Neuronal stem cell (in vitro differentiated cells): ENCODE results near the gene MACROD1.

ENCODE experiments used
- DNase-seq: peaks from one replicate; pipeline ENCODE4 v3.0.0-alpha.2; 2013; ENCODE audit warnings: low spot score
- H2AFZ ChIP-seq: one replicate; pipeline ENCODE4 v1.6.1; 2013; ENCODE audit warnings: mild to moderate bottlenecking, low read length, inconsistent platforms
- H2AK5ac ChIP-seq: 2 replicates; pipeline ENCODE4 v1.6.1; 2013; ENCODE audit warnings: low read depth, mild to moderate bottlenecking, inconsistent platforms, low read length, moderate library complexity, mixed read lengths
- H2BK120ac ChIP-seq: 2 replicates; pipeline ENCODE4 v1.6.1; 2013; ENCODE audit warnings: low read depth, mild to moderate bottlenecking, inconsistent platforms, low read length, moderate library complexity, mixed read lengths
- H2BK12ac ChIP-seq: one replicate; pipeline ENCODE4 v1.6.1; 2013; ENCODE audit warnings: low read length, inconsistent platforms
- H2BK15ac ChIP-seq: 2 replicates; pipeline ENCODE4 v1.6.1; 2013; ENCODE audit warnings: mild to moderate bottlenecking, low read length, inconsistent platforms, mixed read lengths
- H2BK5ac ChIP-seq: one replicate; pipeline ENCODE4 v1.6.1; 2013; ENCODE audit warnings: inconsistent platforms, mild to moderate bottlenecking, low read length, moderate library complexity
- H3K14ac ChIP-seq: one replicate; pipeline ENCODE4 v1.6.1; 2013; ENCODE audit warnings: low read length, inconsistent platforms
- H3K18ac ChIP-seq: 2 replicates; pipeline ENCODE4 v1.6.1; 2013; ENCODE audit warnings: low read length, inconsistent platforms
- H3K23ac ChIP-seq: 2 replicates; pipeline ENCODE4 v1.6.1; 2013; ENCODE audit warnings: low read depth, mild to moderate bottlenecking, mixed read lengths, low read length, inconsistent platforms; ENCODE audit not compliant: poor library complexity
- H3K27ac ChIP-seq: replicated peaks from 3 replicates; pipeline ENCODE4 v1.5.1; 2013; ENCODE audit warnings: low read length, inconsistent platforms
- H3K27me3 ChIP-seq, 3 experiments: 2 replicates each; pipeline ENCODE4 v1.6.1; 2013; ENCODE audit warnings: low read length in 3 of 3, mild to moderate bottlenecking in 2 of 3, inconsistent platforms in 1 of 3, low read depth in 1 of 3, mixed read lengths in 1 of 3, moderate library complexity in 1 of 3; ENCODE audit not compliant: control insufficient read depth in 3 of 3, insufficient read depth in 3 of 3
- H3K36me3 ChIP-seq, 2 donors: replicated peaks in 1 of 2; 2 replicates each; pipeline ENCODE4 v1.6.1; 2013; ENCODE audit warnings: low read length in 2 of 2; ENCODE audit not compliant: control insufficient read depth in 2 of 2, insufficient read depth in 2 of 2
- H3K4ac ChIP-seq: 2 replicates; pipeline ENCODE4 v1.6.1; 2013; ENCODE audit warnings: inconsistent platforms, mild to moderate bottlenecking, low read length, moderate library complexity
- H3K4me1 ChIP-seq, 2 donors: 1 replicate in 1 of 2; 2 replicates in 1 of 2; pipeline ENCODE4 v1.6.1; 2013; ENCODE audit warnings: low read length in 2 of 2, low read depth in 1 of 2; ENCODE audit not compliant: control insufficient read depth in 2 of 2, insufficient read depth in 1 of 2
- H3K4me2 ChIP-seq: one replicate; pipeline ENCODE4 v1.6.1; 2013; ENCODE audit warnings: mild to moderate bottlenecking, low read length, inconsistent platforms; ENCODE audit not compliant: insufficient read depth, poor library complexity, severe bottlenecking
- H3K4me3 ChIP-seq, 2 donors: 2 replicates each; pipeline ENCODE4 v1.5.1; 2013; ENCODE audit warnings: low read length in 2 of 2, mild to moderate bottlenecking in 2 of 2, inconsistent platforms in 1 of 2, moderate library complexity in 1 of 2
- H3K79me1 ChIP-seq: one replicate; pipeline ENCODE4 v1.6.1; 2013; ENCODE audit warnings: low read depth, mild to moderate bottlenecking, inconsistent platforms, low read length, moderate library complexity
- H3K9ac ChIP-seq: one replicate; pipeline ENCODE4 v1.6.1; 2013; ENCODE audit warnings: mild to moderate bottlenecking, low read depth, low read length, inconsistent platforms; ENCODE audit not compliant: poor library complexity
- H3K9me3 ChIP-seq, 2 donors: replicated peaks in 1 of 2; 2 replicates each; pipeline versions ENCODE3 to v1.6.1; 2013; ENCODE audit warnings: low read length in 2 of 2, mild to moderate bottlenecking in 2 of 2, inconsistent platforms in 1 of 2, low read depth in 1 of 2, mixed read lengths in 1 of 2, moderate library complexity in 1 of 2; ENCODE audit not compliant: control insufficient read depth in 2 of 2, insufficient read depth in 1 of 2
- H4K8ac ChIP-seq: one replicate; pipeline ENCODE4 v1.6.1; 2013; ENCODE audit warnings: low read depth, mild to moderate bottlenecking, inconsistent platforms, low read length, moderate library complexity
- H4K91ac ChIP-seq: one replicate; pipeline ENCODE4 v1.6.1; 2013; ENCODE audit warnings: low read length, low read depth, mild to moderate bottlenecking, inconsistent platforms; ENCODE audit not compliant: poor library complexity
- WGBS, 2 donors: extraction: QIAGEN DNeasy Blood & Tissue Kit; methylation state at CpG; one replicate each; pipeline ENCODE4 v1.1.7; 2013; ENCODE audit warnings: missing lambda C conversion rate in 2 of 2, mixed read lengths in 1 of 2; ENCODE audit not compliant: insufficient read length in 2 of 2, insufficient replicate concordance in 1 of 2; ENCODE audit errors: extremely low coverage in 2 of 2; 5-methylcytosine and 5-hydroxymethylcytosine counted together

The MACROD1 gene

DNA sequence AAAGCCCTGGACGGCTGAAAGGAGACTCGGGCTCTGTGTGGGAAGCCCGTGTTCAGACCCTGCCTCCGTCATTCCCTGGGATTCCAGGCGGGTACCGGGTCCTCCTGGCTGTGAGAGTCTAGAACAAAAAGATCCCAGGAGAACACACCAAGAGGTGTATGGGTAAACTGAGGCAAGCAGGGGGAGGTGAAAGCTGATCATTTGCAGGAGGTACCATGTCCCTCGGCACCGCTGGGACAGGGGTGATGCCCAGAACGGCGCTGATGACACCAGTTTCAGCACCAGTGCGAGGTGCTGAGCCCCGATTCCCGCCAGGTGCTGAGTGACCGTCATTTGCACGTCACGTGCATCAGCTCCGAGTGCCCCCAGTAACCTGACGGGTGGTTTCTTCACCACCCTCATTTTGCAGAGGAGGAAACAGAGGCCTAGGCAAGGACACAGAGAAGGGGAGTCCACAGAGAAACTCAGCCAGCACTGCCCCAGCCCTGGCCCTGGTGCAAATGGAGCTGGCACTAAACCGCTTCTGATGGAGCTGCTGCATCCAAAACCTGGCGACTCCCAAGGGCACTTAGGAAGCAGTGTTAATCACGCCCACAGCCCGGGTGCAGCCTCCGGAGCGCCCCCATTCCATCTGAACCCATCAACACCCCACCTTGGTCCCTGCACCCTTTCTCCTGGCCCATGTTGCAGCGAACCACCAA is 16.8 kb downstream of the MACROD1 start:
- Histone ChIP-seq H2BK120ac (no peak overlapping the region), H3K23ac (peak overlapping the region; percentile 62), H4K8ac (no peak overlapping the region), H3K79me1 (no peaks in the 10 kb centered on the region), H3K4me3 (no peak overlapping the region), H3K36me3 (no peaks in the 10 kb centered on the region), H4K91ac (peak overlapping the region; percentile 20), H3K9ac (peak overlapping the region; percentile 25), H2BK15ac (peak overlapping the region; percentile 86), H3K4ac (no peak overlapping the region), H3K27me3 (no peaks in the 10 kb centered on the region), H3K27ac (no peak overlapping the region), H3K9me3 (no peaks in the 10 kb centered on the region), H2AFZ (no peak overlapping the region), H3K4me1 (peaks cover 9 to 22% of the 10 kb centered on the region in 2 donors), H3K18ac (peak overlapping the region; percentile 62), H3K14ac (no peak overlapping the region), H3K4me2 (no peak overlapping the region), H2BK5ac (peak overlapping the region; percentile 49), H2BK12ac (peak overlapping the region; percentile 35), H2AK5ac (peak overlapping the region; percentile 9)
- no CpG with 5 or more reads among the region's 25 CpGs for WGBS, 2 donors
- no peak for DNase-seq

DNA sequence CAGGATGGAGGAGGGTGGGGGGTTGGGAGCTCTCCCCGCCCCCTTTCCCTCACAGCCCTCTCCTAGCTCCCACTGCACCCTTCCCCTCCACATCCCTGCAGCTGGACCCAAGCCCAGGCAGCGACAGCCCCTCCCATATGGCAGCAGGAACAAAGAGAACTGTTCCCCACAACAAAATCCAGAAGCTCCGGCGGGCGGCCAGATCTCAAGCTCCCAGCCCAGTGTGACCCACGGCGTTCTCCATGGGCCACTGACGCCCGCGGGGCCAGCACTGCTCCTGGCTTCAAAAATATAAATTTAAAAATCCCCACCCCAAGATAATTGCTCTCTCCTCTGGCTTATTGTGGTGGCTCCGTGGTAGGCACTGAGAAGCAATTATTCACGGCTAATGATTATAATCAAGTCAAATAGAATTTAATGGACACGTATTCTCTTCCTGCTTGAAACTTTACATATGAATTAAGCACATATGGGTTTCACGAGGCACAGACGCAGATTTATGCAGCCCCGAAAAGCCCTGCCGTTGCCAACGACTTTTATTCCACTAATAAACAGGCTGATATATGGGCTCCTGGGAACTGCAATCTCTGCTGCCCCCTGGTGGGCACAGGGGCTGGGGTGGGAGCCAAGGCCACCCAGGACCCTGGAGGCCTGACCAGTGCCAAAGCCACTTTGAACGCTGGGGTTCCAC is 17.5 kb downstream of the MACROD1 start:
- Histone ChIP-seq H3K79me1 (no peaks in the 10 kb centered on the region), H3K4me1 (peaks cover 9 to 15% of the 10 kb centered on the region in 2 donors), H3K4ac (no peak overlapping the region), H3K27ac (no peak overlapping the region), H3K36me3 (no peaks in the 10 kb centered on the region), H3K18ac (peak overlapping the region; percentile 89), H2BK15ac (no peak overlapping the region), H2BK5ac (peak overlapping the region; percentile 77), H3K23ac (no peak overlapping the region), H2BK12ac (peak overlapping the region; percentile 31), H4K91ac (no peak overlapping the region), H2AFZ (peak overlapping the region; percentile 82), H3K4me3 (no peak overlapping the region), H3K27me3 (no peaks in the 10 kb centered on the region), H2AK5ac (peak overlapping the region; percentile 9), H3K9ac (no peak overlapping the region), H3K4me2 (peak overlapping the region; percentile 23), H4K8ac (no peak overlapping the region), H3K14ac (no peak overlapping the region), H2BK120ac (no peak overlapping the region), H3K9me3 (no peaks in the 10 kb centered on the region)
- no CpG with 5 or more reads among the region's 19 CpGs for WGBS, 2 donors
- peak; percentile 74 for DNase-seq

DNA sequence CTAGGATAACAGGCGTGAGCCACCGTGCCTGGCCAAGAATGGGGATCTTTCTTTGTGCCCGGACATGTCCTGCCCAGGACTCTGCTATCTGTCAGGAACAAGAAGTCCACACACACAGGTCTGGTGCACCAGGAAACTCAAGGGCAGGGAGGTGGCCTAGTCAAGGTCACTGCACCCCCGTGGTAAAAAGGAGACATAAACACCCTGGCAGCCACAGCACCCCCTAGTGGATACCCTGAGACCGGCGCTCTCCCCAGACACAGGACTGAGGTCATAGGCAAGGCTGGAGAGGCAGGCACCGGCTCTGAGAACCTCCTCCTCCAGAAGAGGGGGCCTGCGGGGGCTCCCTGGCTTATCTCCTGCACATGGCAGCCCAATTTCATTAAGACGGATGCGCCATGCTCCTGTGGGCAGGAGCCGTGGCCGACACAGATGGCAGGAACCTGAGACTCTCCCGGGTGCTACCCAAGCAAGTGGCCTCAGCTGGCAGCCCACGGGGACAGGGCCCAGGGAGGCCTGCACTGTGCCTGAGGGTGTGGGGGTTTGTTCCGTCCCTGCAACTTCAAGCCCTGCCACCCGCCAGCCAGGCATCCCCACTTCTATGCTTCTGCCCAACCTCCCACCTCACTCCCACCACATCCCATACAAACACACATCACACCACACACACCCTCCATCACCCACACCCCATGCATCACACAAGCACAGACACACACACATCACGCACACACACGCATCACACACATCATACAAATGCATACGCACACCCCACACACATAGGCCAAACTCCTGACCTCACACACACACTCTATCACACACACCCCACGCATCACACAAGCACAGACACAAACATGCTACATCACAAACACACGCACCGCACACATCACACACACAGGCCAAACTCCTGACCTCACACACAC is 19.6 kb downstream of the MACROD1 start:
- Histone ChIP-seq H3K14ac (peak overlapping the region; percentile 95), H3K4me1 (peaks cover 9 to 12% of the 10 kb centered on the region in 2 donors), H3K4me3 (peak overlapping the region in 1 of 2 donors; percentile 31), H3K79me1 (no peaks in the 10 kb centered on the region), H2BK5ac (no peak overlapping the region), H4K8ac (no peak overlapping the region), H3K9me3 (no peaks in the 10 kb centered on the region), H4K91ac (peak overlapping the region; percentile 46), H3K27me3 (no peaks in the 10 kb centered on the region), H3K36me3 (no peaks in the 10 kb centered on the region), H3K18ac (no peak overlapping the region), H3K4me2 (no peak overlapping the region), H2AFZ (no peak overlapping the region), H2BK15ac (peak overlapping the region; percentile 91), H3K27ac (no peak overlapping the region), H3K23ac (peak overlapping the region; percentile 68), H3K9ac (peak overlapping the region; percentile 83), H2AK5ac (peak overlapping the region; percentile 99), H2BK120ac (peak overlapping the region; percentile 89), H3K4ac (no peak overlapping the region), H2BK12ac (peak overlapping the region; percentile 76)
- WGBS, 2 donors = 100% methylated on average over 1 to 4 of the region's 22 CpGs
- DNase-seq = no peak
